HG02763 (cell line): Measurements from ENCODE around the gene C10orf71.
A peak's percentile ranks its signal among the peaks of the same experiment; 100 is the strongest.

Experiments
- ATAC-seq: cut with Tn5 transposase; IDR thresholded peaks from one replicate; pipeline ENCODE4 v1.9.1; 2021; ENCODE audit warnings: mild to moderate bottlenecking, moderate library complexity; ENCODE audit not compliant: unreplicated experiment

Gene C10orf71

DNA sequence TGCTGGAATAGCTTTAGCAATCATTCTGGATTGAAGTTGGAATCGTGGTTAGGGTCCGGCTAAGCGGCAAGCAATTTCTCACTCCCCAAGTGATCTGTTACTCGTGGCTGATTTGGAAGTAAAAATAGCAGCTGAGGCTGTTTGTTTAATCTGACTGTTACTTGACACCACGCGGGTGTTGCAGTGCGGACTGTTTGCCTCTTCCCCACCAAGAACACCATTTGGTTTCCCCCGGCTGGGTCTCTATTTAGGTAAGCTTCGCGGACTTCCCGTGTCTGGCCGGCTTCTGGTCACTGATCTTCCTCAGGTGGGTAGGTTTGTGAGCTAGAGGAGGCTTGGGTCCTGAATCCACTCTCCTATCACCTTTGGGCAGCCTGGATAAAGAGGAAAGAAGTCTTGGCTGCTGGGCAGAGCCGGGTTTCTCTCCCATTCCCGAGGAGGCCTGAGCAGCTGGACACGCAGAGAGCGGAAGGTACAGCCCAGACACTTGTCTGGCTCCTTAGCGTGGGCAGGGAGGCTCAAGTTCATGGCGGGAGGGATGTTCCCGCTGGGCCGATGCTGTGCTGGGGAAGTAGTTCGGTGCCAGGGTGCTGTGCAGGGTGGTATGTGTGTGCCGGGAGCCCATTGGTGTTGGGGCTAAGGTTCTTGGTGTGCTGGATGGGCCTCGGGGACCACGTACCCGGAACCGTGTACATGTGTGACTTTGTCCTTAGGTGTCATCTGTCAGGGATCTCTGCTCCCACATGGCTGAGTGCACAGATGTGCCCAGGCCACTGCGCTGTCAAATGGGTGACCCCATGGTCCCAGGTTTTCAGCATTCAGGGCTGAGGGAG, at the start of gene C10orf71:
TSS of gene C10orf71 (plus strand) at position 188 of the 833 bp plus-strand sequence. CDS start 23,376 bp downstream, outside the sequence.
- peak; percentile 1 for ATAC-seq

DNA sequence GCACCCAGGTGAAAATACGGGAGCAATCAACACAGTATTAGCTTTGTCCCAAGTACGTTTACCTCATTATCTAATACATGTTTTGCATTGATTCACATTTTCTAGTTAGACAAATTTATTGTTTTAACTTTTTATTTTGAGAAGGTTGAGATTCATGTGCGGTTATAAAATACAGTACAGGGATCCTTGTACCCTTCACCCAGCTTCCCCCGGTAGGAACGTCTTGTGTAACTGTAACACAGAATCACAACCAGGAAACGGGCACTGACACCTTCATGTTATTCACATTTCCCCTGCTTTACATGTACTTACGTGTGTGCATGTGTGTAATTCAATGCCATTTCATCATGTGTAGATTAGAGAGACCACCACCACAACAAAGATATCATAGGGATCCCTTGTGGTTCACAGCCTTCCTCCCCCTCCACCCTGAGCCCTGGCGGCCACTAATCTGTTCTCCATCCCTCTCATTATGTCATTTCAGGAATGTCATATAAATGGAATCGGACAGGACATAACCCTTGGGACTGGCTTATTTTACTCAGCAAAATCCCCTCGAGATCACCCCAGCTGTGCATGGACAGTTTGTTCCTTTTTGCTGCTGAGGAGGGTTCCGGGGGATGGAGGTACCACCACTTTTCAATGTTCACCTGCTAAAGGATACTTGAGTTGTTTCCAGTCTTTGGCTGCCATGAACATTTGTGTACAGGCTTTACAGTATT, 46.5 kb upstream of the C10orf71 start:
- ATAC-seq: no peak

DNA sequence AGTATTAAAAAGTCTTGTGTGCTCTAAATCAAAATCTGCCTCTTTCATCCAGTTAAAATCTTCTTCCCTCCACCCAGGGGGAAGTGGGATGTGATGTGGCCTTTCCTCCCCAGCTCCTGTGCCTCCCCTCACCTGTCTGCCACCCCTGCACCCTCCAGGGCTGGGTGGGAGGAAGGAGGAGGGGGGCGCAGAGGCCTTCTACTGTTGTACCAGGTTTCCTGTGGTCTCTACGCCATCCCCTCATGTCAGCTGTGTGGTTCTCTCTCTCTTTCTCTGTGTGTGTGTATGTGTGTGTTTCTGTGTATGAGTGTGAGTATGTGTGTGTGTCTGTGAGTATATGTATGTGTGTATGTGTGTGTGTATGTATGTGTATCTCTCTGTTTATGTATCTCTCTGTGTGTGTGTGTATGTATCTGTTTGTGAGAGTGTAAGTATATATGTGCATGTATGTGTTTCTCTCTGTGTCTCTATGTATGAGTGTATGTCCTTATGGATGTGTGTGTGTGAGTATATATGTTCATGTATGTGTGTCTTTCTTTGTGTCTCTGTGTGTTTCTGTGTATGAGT, 45.5 kb upstream of the C10orf71 start:
- no peak for ATAC-seq

DNA sequence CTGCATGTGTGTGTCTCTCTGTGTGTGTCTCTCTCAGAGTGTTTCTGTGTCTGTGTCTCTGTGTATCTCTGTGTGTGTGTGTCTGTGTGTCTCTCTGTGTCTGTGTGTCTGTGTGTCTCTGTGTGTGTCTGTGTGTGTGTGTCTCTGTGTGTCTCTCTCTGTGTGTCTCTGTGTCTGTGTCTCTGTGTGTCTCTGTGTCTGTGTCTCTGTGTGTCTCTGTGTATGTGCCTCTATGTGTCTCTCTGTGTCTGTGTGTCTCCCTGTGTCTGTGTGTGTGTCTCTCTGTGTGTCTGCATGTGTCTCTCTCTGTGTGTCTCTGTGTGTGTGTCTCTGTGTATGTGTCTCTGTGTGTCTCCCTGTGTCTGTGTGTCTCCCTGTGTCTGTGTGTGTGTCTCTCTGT, 44.8 kb upstream of the C10orf71 start:
- no peak for ATAC-seq

GRCh38 chr10:49254556-49255318, 44.2 kb upstream of the C10orf71 start:
- ATAC-seq: no peak

DNA sequence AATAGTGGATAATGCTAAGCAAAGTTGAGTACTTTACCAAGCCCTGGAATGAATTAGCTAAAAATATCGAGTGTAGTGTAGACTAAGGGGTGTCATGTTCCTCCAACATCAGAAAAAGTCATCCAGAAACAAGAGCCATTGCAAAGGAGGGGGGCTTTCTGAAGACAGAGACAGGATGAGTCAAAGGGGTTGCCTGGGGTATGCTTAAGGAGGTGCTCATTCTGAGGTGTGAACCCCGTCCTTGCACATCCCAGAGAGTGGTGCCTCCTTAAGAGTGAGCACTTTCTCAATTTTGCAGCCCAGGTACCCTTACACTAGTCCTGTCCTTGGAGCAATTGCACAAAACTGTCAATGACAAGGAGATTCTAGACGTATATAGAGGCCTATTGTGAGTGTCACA, 43.1 kb upstream of the C10orf71 start:
- ATAC-seq: no peak

GRCh38 chr10:49257154-49257553, 41.8 kb upstream of the C10orf71 start:
- no peak for ATAC-seq

GRCh38 chr10:49257626-49258349, 41.2 kb upstream of the C10orf71 start:
- ATAC-seq: no peak

DNA sequence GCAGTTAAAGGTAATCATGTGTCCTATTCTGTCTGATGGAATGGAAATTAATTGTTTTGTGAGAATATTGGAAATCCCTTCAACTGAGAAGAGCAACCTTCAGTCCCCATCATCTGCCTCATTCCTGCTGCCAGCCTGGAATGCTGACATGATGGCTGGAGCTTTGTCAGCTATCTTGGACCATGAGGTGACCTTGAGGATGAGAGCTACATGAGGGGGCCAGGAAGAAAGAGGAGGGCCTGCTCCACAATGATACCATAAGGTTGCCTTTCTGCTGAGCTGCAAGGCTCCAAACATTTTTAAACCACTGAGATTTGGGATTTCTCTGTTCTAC, 40.7 kb upstream of the C10orf71 start:
- no peak for ATAC-seq

- no peak for ATAC-seq
These were observed 38.2 kb upstream of the C10orf71 start for GRCh38 chr10:49260644-49261296.

DNA sequence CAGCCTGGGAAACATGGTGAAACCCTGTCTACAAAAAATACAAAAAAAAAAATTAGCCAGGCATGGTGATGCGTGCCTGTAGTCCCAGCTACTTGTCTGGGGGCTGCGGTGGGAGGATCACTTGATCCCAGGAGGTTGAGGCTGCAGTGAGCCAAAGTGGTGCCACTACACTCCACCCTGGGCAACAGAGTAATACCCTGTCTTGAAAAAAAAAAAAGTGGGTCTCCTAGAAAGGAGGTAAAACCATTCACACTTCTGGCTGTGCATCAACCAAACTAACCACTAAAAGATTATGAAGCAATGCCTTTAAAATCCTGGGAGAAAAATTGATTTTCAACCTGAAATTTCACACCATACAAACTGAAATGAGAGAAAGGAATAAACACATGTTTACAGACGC, 35.4 kb upstream of the C10orf71 start:
- no peak for ATAC-seq

DNA sequence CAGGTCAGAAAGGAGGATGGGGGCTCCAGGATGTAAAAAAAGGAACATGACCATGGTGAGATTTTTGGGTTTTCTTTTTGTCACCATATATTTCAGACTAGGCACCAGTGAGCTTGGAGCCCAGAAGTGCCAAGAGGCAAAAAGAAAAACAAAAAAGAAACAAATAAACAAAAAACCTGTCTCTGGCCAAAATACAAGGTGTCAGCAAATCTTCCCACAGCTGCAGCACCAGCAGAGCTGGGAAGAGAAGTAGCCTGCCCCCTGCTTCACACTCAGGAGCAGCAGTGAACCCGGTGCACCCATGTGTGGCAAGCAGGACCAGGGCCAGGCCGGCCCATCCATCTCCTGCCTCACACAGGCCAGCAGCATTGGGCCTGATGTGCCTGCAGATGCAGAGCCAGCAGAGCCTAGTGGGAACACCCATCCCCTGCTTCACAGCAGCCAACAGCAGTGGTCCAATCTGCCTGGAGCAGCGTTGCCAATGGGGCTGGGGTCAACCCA, 34.7 kb upstream of the C10orf71 start:
- ATAC-seq: no peak

DNA sequence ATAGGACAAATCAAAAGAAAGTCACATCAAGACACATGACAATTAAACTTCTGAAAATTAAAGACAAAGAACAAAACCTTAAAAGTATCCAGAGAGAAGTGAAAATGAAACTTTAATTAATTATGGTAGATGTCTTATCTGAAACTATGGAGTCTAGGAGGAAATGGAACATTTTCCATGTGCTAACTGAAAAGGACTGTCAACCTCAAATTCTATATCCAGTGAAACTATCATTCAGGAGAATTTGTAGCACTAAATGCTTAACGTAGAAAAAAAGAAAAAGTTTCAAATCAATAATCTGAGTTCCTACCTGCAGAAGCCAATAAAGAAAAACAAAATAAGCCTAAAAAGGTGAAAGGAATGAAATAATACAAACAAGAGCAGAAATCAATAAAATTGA, 33.1 kb upstream of the C10orf71 start:
- ATAC-seq: no peak

DNA sequence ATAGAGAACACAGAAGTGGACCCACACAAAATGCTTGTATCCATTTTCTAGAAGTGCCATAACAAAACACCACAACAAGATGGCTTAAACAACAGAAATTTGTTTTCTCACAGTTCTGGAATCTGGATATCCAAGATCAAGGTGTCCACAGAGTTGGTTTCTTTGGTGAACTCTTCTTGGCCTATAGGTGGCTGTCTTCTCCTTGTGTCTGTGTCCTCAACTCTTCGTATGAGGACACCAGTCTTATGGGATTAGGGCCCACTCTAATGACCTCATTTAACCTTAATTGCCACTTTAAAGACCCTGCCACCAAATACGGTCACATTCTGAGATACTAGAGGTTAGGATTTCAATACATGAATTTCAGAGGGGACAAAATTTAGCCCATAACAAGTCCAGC, 30.8 kb upstream of the C10orf71 start:
- no peak for ATAC-seq

DNA sequence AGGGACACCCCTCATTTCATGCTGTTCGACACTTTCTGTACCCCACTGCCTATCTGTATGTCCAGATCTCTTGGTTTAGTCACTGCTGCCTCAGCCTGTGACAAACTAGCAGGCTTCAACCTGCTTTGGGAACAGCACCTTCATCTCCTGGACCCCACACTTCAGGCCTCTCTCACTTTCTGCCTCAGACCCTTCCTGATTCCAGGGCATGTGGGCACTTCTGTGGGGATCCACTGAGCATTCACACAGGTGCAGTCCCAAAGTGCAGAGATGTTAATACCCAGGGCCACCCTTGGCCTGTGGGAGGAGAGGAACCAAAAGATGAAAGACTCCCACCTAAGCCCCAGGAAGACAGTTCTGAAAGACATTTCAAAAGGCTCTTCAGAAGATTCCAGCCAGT, 29.4 kb upstream of the C10orf71 start:
- no peak for ATAC-seq

DNA sequence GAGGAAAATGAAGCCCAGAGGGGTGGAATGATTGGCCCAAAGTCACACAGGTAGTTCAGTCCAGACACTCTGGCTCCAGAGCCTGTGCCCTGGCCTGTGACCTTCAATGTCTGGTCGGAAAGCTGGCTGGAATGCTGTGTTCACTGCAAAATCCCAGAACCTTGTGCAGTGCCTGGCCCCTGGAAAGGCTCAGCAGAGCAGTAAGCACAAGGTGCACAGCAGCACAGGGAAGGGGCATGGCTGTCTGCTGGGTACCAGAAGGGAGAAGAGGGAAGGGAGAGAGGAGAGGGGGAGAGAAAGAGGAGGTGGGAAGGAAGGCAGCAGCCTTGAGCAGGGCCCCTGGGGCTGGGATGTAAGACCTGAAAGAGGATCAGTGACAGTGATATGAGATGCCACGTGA, 28.4 kb upstream of the C10orf71 start:
- ATAC-seq: no peak

GRCh38 chr10:49271346-49271745, 27.6 kb upstream of the C10orf71 start:
- ATAC-seq: no peak

DNA sequence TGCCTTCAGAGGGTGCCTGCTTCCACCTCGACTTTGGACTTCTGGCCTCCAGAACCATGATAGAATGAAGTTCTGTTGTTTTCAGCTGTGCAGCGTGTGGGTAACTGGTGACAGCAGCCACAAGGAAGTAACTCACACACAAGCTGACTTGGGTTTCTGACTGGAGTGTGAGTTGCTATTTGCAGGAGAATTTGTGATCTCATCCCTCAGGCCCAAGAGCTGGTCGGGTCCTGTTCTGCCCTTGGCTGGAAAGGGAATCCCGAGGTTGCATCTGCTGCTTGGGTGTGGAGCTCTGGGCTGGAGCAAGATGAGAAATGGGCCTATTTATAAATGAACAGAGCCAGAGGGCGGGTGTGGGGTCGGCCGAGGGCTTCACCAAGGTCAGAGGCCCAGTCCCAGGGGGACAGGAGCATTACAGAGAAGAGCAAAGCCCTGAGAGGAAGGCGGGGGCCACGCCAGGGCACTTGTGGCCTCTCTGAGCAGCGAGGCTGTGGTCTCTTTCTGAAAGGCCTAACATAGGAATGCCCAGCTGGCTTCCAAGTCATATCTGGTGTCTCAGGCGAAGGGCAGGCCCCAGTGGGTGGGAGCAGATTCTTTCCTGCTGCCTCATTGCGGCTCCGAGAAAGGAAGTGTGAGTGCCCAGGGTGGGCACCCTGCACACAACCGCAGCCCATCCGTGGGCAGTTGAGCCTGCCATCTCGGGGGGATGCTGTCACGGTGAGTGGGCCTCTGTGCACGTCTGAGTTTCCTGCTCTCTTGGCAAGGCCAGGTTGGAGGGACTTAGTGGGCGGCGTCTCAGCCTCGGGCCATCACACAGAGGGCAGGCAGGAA, 26.5 kb upstream of the C10orf71 start:
- ATAC-seq: no peak

GRCh38 chr10:49273082-49273465, 25.9 kb upstream of the C10orf71 start:
- ATAC-seq: no peak
